Transverse colon (tissue), 4 donors: Measurements from ENCODE around the gene RMI2. TPM values are rescaled to one million over a fixed set of nuclear protein-coding genes. Genes with fewer than 3 reads are reported as not detected.

Source experiments
- DNase-seq: peaks from one replicate; pipeline ENCODE4 v3.0.0-alpha.2; 2019
- H3K27ac ChIP-seq, 4 donors: fragments of 200-600 bp; sonication (generic); 2 replicates each; pipeline ENCODE4 v1.5.1; 2016 to 2018; ENCODE audit warnings: inconsistent platforms in 4 of 4
- H3K27me3 ChIP-seq: fragments of 200-600 bp; sonication (generic); 2 replicates; pipeline ENCODE4 v1.5.1; 2017; ENCODE audit warnings: inconsistent platforms
- H3K36me3 ChIP-seq, 4 donors: fragments of 200-600 bp; sonication (generic); 2 replicates each; pipeline ENCODE4 v1.5.1; 2017 to 2019; ENCODE audit warnings: inconsistent platforms in 4 of 4
- H3K4me1 ChIP-seq, 4 donors: fragments of 200-600 bp; sonication (generic); 2 replicates each; pipeline ENCODE4 v1.5.1; 2017 to 2020; ENCODE audit warnings: inconsistent platforms in 4 of 4
- H3K4me3 ChIP-seq, 4 donors: fragments of 200-600 bp; sonication (generic); 1 replicate in 1 of 4; 2 replicates in 3 of 4; pipeline versions ENCODE4 v1.5.1 to v1.6.1; 2017 to 2019; ENCODE audit warnings: inconsistent platforms in 4 of 4
- H3K9me3 ChIP-seq, 2 donors: fragments of 200-600 bp; sonication (generic); 2 replicates each; pipeline ENCODE4 v1.5.1; 2017 to 2019; ENCODE audit warnings: inconsistent platforms in 2 of 2
- EP300 ChIP-seq: sonication (generic); formaldehyde crosslinking; IDR thresholded peaks from one replicate; pipeline ENCODE4 v1.6.1; 2017; ENCODE audit warnings: antibody characterized with exemption, low read depth
- POLR2A ChIP-seq: fragments of 450-650 bp; IDR thresholded peaks from one replicate; pipeline ENCODE4 v1.6.1; 2016; ENCODE audit warnings: antibody characterized with exemption, mild to moderate bottlenecking, moderate library complexity
- POLR2AphosphoS5 ChIP-seq, 3 donors: sonication (generic); formaldehyde crosslinking; IDR thresholded peaks; one replicate each; pipeline ENCODE4 v1.6.1; 2016; ENCODE audit warnings: antibody characterized with exemption in 3 of 3
- WGBS, 2 donors: methylation state at CpG; one replicate each; pipeline ENCODE4 v1.1.5; 2018; ENCODE audit warnings: low coverage in 1 of 2; 5-methylcytosine and 5-hydroxymethylcytosine counted together
- in situ Hi-C, 4 donors: fragments of 200-750 bp; cut with MboI; loops; one replicate each; pipeline versions ENCODE4 v1.15.0 to v1.15.1; 2017; ENCODE audit warnings: low sequenced_read_pairs in 3 of 4, low pct_ligation_motif_present in 1 of 4, low pct_unique_long_range_greater_than_20kb in 1 of 4
- intact Hi-C: fragments of 100-400 bp; cut with DNase I; formaldehyde crosslinking; loops from one replicate; pipeline ENCODE4 v1.15.1; 2023; ENCODE audit warnings: low total_unique reads
- total RNA-seq, 4 donors: library from RNA; depleted of rRNA; stranded (reverse); fragments of >200 nt; gene quantifications; one replicate each; pipeline ENCODE4 v1.1.0, GENCODE V29; 2016
- TF ChIP-seq, protein P1 (sequence below), 5 experiments: fragments of 200-600 bp in 3 of 5; fragments of 450-650 bp in 2 of 5; sonication (generic) in 3 of 5; IDR thresholded peaks; 1 replicate in 2 of 5; 2 replicates in 3 of 5; pipeline ENCODE4 v1.5.1; 2016 to 2017; ENCODE audit warnings: antibody characterized with exemption in 5 of 5, inconsistent platforms in 3 of 5, mild to moderate bottlenecking in 2 of 5, moderate library complexity in 1 of 5

The RMI2 gene
- total RNA-seq, 4 donors from 2014 or later, result 2.3 to 2.9 TPM; not detected in 2

DNA sequence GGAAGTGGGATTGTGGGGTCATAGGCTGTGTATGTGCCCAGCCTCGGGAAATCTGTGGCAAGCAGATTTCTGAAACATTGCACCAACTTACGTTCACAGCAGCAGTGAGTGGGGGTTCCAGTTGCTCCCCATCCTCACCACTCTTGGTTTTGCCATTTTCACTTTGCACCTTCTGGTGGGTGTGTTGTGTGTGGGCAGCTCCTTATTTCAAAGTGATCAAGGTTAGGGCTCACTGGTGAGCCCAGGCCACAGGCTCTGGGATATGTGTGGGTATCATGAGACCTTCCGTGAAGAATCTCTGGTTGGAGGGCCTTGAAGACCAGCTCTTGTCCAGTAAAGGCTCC is 34.7 kb upstream of the RMI2 start:
- H3K4me3 ChIP-seq, result no peak overlapping the region
- H3K36me3 ChIP-seq, result no peaks in the 10 kb centered on the region
- in situ Hi-C loops (no loop called here), intact Hi-C loops (no loop called here)
- no peak for TF ChIP-seq POLR2A
- TF ChIP-seq POLR2AphosphoS5 (IDR thresholded peaks at IDR 0.05), result no peak
- TF ChIP-seq EP300, result no peak
- TF ChIP-seq, protein P1, sequence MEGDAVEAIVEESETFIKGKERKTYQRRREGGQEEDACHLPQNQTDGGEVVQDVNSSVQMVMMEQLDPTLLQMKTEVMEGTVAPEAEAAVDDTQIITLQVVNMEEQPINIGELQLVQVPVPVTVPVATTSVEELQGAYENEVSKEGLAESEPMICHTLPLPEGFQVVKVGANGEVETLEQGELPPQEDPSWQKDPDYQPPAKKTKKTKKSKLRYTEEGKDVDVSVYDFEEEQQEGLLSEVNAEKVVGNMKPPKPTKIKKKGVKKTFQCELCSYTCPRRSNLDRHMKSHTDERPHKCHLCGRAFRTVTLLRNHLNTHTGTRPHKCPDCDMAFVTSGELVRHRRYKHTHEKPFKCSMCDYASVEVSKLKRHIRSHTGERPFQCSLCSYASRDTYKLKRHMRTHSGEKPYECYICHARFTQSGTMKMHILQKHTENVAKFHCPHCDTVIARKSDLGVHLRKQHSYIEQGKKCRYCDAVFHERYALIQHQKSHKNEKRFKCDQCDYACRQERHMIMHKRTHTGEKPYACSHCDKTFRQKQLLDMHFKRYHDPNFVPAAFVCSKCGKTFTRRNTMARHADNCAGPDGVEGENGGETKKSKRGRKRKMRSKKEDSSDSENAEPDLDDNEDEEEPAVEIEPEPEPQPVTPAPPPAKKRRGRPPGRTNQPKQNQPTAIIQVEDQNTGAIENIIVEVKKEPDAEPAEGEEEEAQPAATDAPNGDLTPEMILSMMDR (IDR thresholded peaks at IDR 0.05), result no peak
- H3K27ac ChIP-seq, result peak overlapping the region in 2 of 4 donors; percentile 20 to 52
- H3K27me3 ChIP-seq, result no peaks in the 10 kb centered on the region
- 91% methylated on average over 3 of the region's 3 CpGs; no CpG with 5 or more reads in 1 of the 2 donors for WGBS, 2 donors
- no peaks in the 10 kb centered on the region for H3K9me3 ChIP-seq
- H3K4me1 ChIP-seq, result peaks cover 0 to 13% (median 10%) of the 10 kb centered on the region in 4 donors
- no peak for DNase-seq

DNA sequence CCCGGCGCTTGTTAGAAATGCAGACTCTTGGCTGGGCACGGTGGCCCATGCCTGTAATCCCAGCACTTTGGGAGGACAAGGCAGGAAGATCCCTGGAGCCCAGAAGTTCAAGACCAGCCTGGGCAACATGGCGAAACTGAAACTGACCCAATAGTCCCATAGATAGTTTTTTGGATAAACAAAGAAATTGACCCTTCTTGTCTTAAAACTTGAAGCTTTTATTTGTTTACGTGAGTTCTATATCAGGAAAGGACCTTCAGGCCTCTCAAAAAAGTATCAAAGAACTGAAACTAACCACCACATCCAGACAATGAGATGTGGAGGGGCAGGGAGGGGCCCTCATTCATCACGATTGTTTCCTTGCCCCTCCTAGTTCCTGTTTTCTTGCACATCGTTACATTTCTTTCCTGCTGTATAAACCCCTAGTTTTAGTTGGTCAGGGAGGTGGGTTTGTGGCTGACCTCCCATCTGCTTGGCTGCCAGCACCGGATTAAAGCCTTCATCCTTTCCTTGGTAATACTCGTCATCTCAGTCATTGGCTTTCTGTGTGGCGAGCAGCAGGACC is 34.2 kb upstream of the RMI2 start:
- peak overlapping the region in 2 of 4 donors; percentile 20 to 52 for H3K27ac ChIP-seq

GRCh38 chr16:11312718-11313492 is 32.4 kb upstream of the RMI2 start:
- intact Hi-C loops, result no loop called here
- no peaks in the 10 kb centered on the region for H3K27me3 ChIP-seq
- H3K9me3 ChIP-seq, result no peaks in the 10 kb centered on the region
- no peaks in the 10 kb centered on the region for H3K36me3 ChIP-seq
- peaks cover 0 to 13% (median 10%) of the 10 kb centered on the region in 4 donors for H3K4me1 ChIP-seq
- no peak overlapping the region for H3K27ac ChIP-seq
- peak; percentile 64 for DNase-seq
- in situ Hi-C loops, result no loop called here
- TF ChIP-seq POLR2AphosphoS5 (IDR thresholded peaks at IDR 0.05) (no peak), EP300 (no peak), POLR2A (no peak)
- TF ChIP-seq, protein P1 (IDR thresholded peaks at IDR 0.05), result no peak
- 71 to 95% methylated on average over 5 to 8 of the region's 8 CpGs for WGBS, 2 donors
- no peak overlapping the region for H3K4me3 ChIP-seq

More for the DNA sequence above, 34.2 kb upstream of the RMI2 start:
- TF ChIP-seq, protein P1 (IDR thresholded peaks at IDR 0.05), result no peak
- TF ChIP-seq POLR2AphosphoS5 (IDR thresholded peaks at IDR 0.05), result no peak
- no peak for TF ChIP-seq POLR2A
- no peak for TF ChIP-seq EP300
- WGBS, 2 donors, result 58 to 80% methylated on average over 1 to 10 of the region's 10 CpGs
- intact Hi-C loops (no loop called here), in situ Hi-C loops (no loop called here)
- Histone ChIP-seq H3K9me3 (no peaks in the 10 kb centered on the region), H3K36me3 (no peaks in the 10 kb centered on the region), H3K27me3 (no peaks in the 10 kb centered on the region), H3K4me3 (no peak overlapping the region), H3K4me1 (peaks cover 0 to 13% (median 10%) of the 10 kb centered on the region in 4 donors)
- DNase-seq, result no peak

- no peaks in the 10 kb centered on the region for H3K9me3 ChIP-seq
- TF ChIP-seq POLR2AphosphoS5 (IDR thresholded peaks at IDR 0.05), result no peak
- no peak for TF ChIP-seq POLR2A
- no peak for TF ChIP-seq EP300
- TF ChIP-seq, protein P1 (IDR thresholded peaks at IDR 0.05), result no peak
- in situ Hi-C loops (no loop called here), intact Hi-C loops (no loop called here)
- H3K27ac ChIP-seq, result no peak overlapping the region
- no peaks in the 10 kb centered on the region for H3K27me3 ChIP-seq
- peaks cover 0 to 13% (median 10%) of the 10 kb centered on the region in 4 donors for H3K4me1 ChIP-seq
- H3K4me3 ChIP-seq, result no peak overlapping the region
- H3K36me3 ChIP-seq, result no peaks in the 10 kb centered on the region
- 96 to 100% methylated on average over 2 to 9 of the region's 9 CpGs for WGBS, 2 donors
- no peak for DNase-seq
These were observed 31.6 kb upstream of the RMI2 start for GRCh38 chr16:11313493-11314308.
